HepG2 (cell line): ENCODE measurements around the gene ITGAV. TPM values are rescaled to one million over a fixed set of nuclear protein-coding genes. Genes with fewer than 3 reads are reported as not detected.

Experiments used
- ATAC-seq: fragments of 200-7000 bp; cut with Tn5 transposase; 3 replicates; pipeline ENCODE4 v1.9.1; 2020; ENCODE audit warnings: mild to moderate bottlenecking, moderate library complexity
- BruUV-seq: library from RNA; stranded (reverse); fragments of 400-500 nt; replicated peaks from 2 replicates; lab custom pipeline; 2021; lab: Mats Ljungman, UMichigan
- CTCF ChIA-PET: fragments of 300-600 bp; formaldehyde crosslinking; extraction: SDS; loops from one replicate; lab custom pipeline; 2021; ENCODE audit warnings: low total read pairs, inconsistent platforms, low intra/inter-chr PET ratio; lab: Yijun Ruan, JAX
- POLR2A ChIA-PET: fragments of 350-600 bp; sonication (Branson Sonifier 250); formaldehyde crosslinking; loops from one replicate; lab custom pipeline; 2020; ENCODE audit warnings: antibody characterized with exemption, inconsistent platforms; lab: Yijun Ruan, JAX
- DNase-seq: peaks from one replicate; pipeline ENCODE4 v3.0.0-alpha.2; 2015; ENCODE audit warnings: low spot score
- FAIRE-seq: peaks from 3 replicates; lab custom pipeline; 2011; peaks lifted over from hg19 to GRCh38; lab: Jason Lieb, UNC
- H2AFZ ChIP-seq: one replicate; pipeline ENCODE4 v1.6.1; 2011; ENCODE audit warnings: low read length, inconsistent platforms
- H3K27ac ChIP-seq: fragments of 300-600 bp; 3 replicates; pipeline ENCODE4 v1.8.0; 2011; ENCODE audit warnings: mixed run types, mild to moderate bottlenecking, mixed read lengths, low read length, inconsistent platforms; ENCODE audit not compliant: insufficient read depth; ENCODE audit errors: extremely low read length
- H3K27me3 ChIP-seq, 2 experiments: fragments of 200-600 bp in 1 of 2; 2 replicates in 1 of 2; 3 replicates in 1 of 2; pipeline versions ENCODE4 v1.6.0 to v1.8.0; 2011; ENCODE audit warnings: low read length in 2 of 2, mild to moderate bottlenecking in 2 of 2, moderate library complexity in 2 of 2, inconsistent platforms in 1 of 2; ENCODE audit not compliant: insufficient read depth in 2 of 2, control insufficient read depth in 1 of 2
- H3K36me3 ChIP-seq, 2 experiments: fragments of 200-600 bp in 1 of 2; replicated peaks in 1 of 2; 2 replicates in 1 of 2; 3 replicates in 1 of 2; pipeline versions ENCODE4 v1.5.1 to v1.8.0; 2011; ENCODE audit warnings: low read length in 2 of 2, inconsistent platforms in 1 of 2; ENCODE audit not compliant: insufficient read depth in 2 of 2, control insufficient read depth in 1 of 2
- H3K4me1 ChIP-seq: 2 replicates; pipeline ENCODE4 v1.5.1; 2012; ENCODE audit warnings: low read length, inconsistent platforms; ENCODE audit not compliant: insufficient read depth
- H3K4me2 ChIP-seq: 2 replicates; pipeline ENCODE4 v1.6.0; 2011; ENCODE audit warnings: low read depth, low read length, inconsistent platforms
- H3K4me3 ChIP-seq, 3 experiments: fragments of 200-600 bp in 1 of 3; sonication (generic), shearing (Covaris generic) in 1 of 3; replicated peaks in 1 of 3; 2 replicates each; pipeline ENCODE4 v1.5.1; 2011 to 2016; ENCODE audit warnings: low read length in 3 of 3, inconsistent platforms in 2 of 3, low read depth in 2 of 3, mild to moderate bottlenecking in 2 of 3, control low read depth in 1 of 3, mixed read lengths in 1 of 3; ENCODE audit not compliant: insufficient read depth in 1 of 3
- H3K79me2 ChIP-seq: one replicate; pipeline ENCODE4 v1.6.1; 2011; ENCODE audit warnings: low read length, inconsistent platforms; ENCODE audit not compliant: insufficient read depth
- H3K9ac ChIP-seq: 2 replicates; pipeline ENCODE4 v1.6.0; 2011; ENCODE audit warnings: mild to moderate bottlenecking, low read depth, low read length, inconsistent platforms; ENCODE audit not compliant: insufficient read depth
- H3K9me3 ChIP-seq: 2 replicates; pipeline ENCODE4 v1.5.1; 2012; ENCODE audit warnings: mild to moderate bottlenecking, low read length
- H4K20me1 ChIP-seq: 2 replicates; pipeline ENCODE4 v1.6.0; 2011; ENCODE audit warnings: inconsistent platforms, mild to moderate bottlenecking, low read length, moderate library complexity; ENCODE audit not compliant: insufficient read depth
- JDP2 ChIP-seq: sonication (generic); formaldehyde crosslinking; IDR thresholded peaks from 2 replicates; pipeline ENCODE4 v1.8.1; 2022; ENCODE audit warnings: missing genetic modification reagents, borderline replicate concordance
- JUN ChIP-seq: sonication (generic); formaldehyde crosslinking; IDR thresholded peaks from 2 replicates; pipeline ENCODE4 v1.4.0; 2020; ENCODE audit warnings: mild to moderate bottlenecking, missing genetic modification reagents
- MEF2D ChIP-seq: sonication (generic); formaldehyde crosslinking; IDR thresholded peaks from 2 replicates; pipeline ENCODE4 v1.5.1; 2020; ENCODE audit warnings: mild to moderate bottlenecking, missing genetic modification reagents
- MXD1 ChIP-seq: sonication (generic); formaldehyde crosslinking; IDR thresholded peaks from 2 replicates; pipeline ENCODE4 v1.4.0; 2020; ENCODE audit warnings: mild to moderate bottlenecking, missing genetic modification reagents
- MYNN ChIP-seq: sonication (generic); formaldehyde crosslinking; IDR thresholded peaks from 2 replicates; pipeline ENCODE4 v1.4.0; 2020; ENCODE audit warnings: mild to moderate bottlenecking, low read depth, missing genetic modification reagents
- PCBP1 ChIP-seq: fragments of 200-400 bp; formaldehyde crosslinking; IDR thresholded peaks from 2 replicates; pipeline ENCODE4 v1.6.1; 2017; ENCODE audit warnings: mild to moderate bottlenecking, low read depth, low read length, borderline replicate concordance
- RBM22 ChIP-seq: fragments of 200-400 bp; formaldehyde crosslinking; optimal IDR thresholded peaks from 2 replicates; pipeline ENCODE3; 2017; ENCODE audit warnings: mild to moderate bottlenecking, low read length, moderate library complexity
- SAFB2 ChIP-seq: sonication (generic); formaldehyde crosslinking; IDR thresholded peaks from 2 replicates; pipeline ENCODE4 v1.5.1; 2020; ENCODE audit warnings: missing genetic modification reagents, low read depth, mild to moderate bottlenecking, borderline replicate concordance
- SNAI1 ChIP-seq: sonication (generic); formaldehyde crosslinking; IDR thresholded peaks from 2 replicates; pipeline ENCODE4 v1.5.0; 2020; ENCODE audit warnings: mild to moderate bottlenecking, missing genetic modification reagents, borderline replicate concordance
- TEAD3 ChIP-seq: optimal IDR thresholded peaks from 2 replicates; pipeline ENCODE3; 2016; ENCODE audit warnings: borderline replicate concordance
- YEATS2 ChIP-seq: sonication (generic); formaldehyde crosslinking; IDR thresholded peaks from 2 replicates; pipeline ENCODE4 v1.4.0; 2020; ENCODE audit warnings: missing genetic modification reagents, borderline replicate concordance
- ZFP91 ChIP-seq: sonication (generic); formaldehyde crosslinking; IDR thresholded peaks from 2 replicates; pipeline ENCODE4 v1.9.0; 2022; ENCODE audit warnings: missing genetic modification reagents, mild to moderate bottlenecking, borderline replicate concordance
- ZIK1 ChIP-seq: sonication (generic); formaldehyde crosslinking; IDR thresholded peaks from 2 replicates; pipeline ENCODE4 v1.5.0; 2020; ENCODE audit warnings: mild to moderate bottlenecking, low read depth, missing genetic modification reagents, borderline replicate concordance
- ZNF260 ChIP-seq: sonication (generic); formaldehyde crosslinking; IDR thresholded peaks from 2 replicates; pipeline ENCODE4 v1.4.0; 2020; ENCODE audit warnings: missing genetic modification reagents, low read depth, mild to moderate bottlenecking, borderline replicate concordance
- ZNF317 ChIP-seq: sonication (generic); formaldehyde crosslinking; IDR thresholded peaks from 2 replicates; pipeline ENCODE4 v1.5.0; 2020; ENCODE audit warnings: mild to moderate bottlenecking, missing genetic modification reagents
- ZNF34 ChIP-seq: sonication (generic); formaldehyde crosslinking; IDR thresholded peaks from 2 replicates; pipeline ENCODE4 v1.4.0; 2020; ENCODE audit warnings: mild to moderate bottlenecking, missing genetic modification reagents, borderline replicate concordance
- ZNF510 ChIP-seq: sonication (generic); formaldehyde crosslinking; IDR thresholded peaks from 2 replicates; pipeline ENCODE4 v1.4.0; 2020; ENCODE audit warnings: low read depth, mild to moderate bottlenecking, missing genetic modification reagents
- ZNF552 ChIP-seq: sonication (generic); formaldehyde crosslinking; IDR thresholded peaks from 2 replicates; pipeline ENCODE4 v1.9.0; 2022; ENCODE audit warnings: missing genetic modification reagents, mild to moderate bottlenecking, borderline replicate concordance
- ZNF720 ChIP-seq: sonication (generic); formaldehyde crosslinking; IDR thresholded peaks from 2 replicates; pipeline ENCODE4 v1.4.0; 2020; ENCODE audit warnings: missing genetic modification reagents
- ZNF776 ChIP-seq: sonication (generic); formaldehyde crosslinking; IDR thresholded peaks from 2 replicates; pipeline ENCODE4 v1.4.0; 2020; ENCODE audit warnings: mild to moderate bottlenecking, missing genetic modification reagents
- WGBS: methylation state at CpG from one replicate; pipeline ENCODE4 v1.1.6; 2017; ENCODE audit warnings: low lambda C conversion rate; 5-methylcytosine and 5-hydroxymethylcytosine counted together
- in situ Hi-C: cut with HindIII; loops from 2 replicates; pipeline ENCODE4 v1.10.0; 2017; ENCODE audit warnings: low pct_unique_long_range_greater_than_20kb; ENCODE audit not compliant: extremely low pct_ligation_motif_present
- intact Hi-C: fragments of 100-400 bp; cut with micrococcal nuclease; formaldehyde crosslinking; loops from one replicate; pipeline ENCODE4 v1.10.0; 2022; ENCODE audit not compliant: unreplicated experiment
- polyA plus RNA-seq, 8 experiments: library from polyadenylated mRNA; depleted of rRNA in 3 of 8; stranded (reverse) in 7 of 8; unstranded in 1 of 8; fragments of >200 nt; fragmentation: Illumina TruSeq in 4 of 8; extraction: Trizol in 4 of 8; gene quantifications; 2 replicates each; pipeline versions ENCODE4 v1.2.1 to v1.2.3, GENCODE V29; 2011 to 2016; ENCODE audit warnings: low read depth in 4 of 8, missing spikeins in 1 of 8, mixed read lengths in 1 of 8; ENCODE audit not compliant: insufficient read depth in 1 of 8
- total RNA-seq, 5 experiments: library from RNA; depleted of rRNA; stranded (reverse); fragments of >200 nt; fragmentation: Illumina TruSeq; extraction: Trizol; gene quantifications; 2 replicates each; pipeline ENCODE4 v1.2.3, GENCODE V29; 2016; ENCODE audit warnings: low read depth in 1 of 5
- TF ChIP-seq, protein P1 (sequence below): sonication (generic); formaldehyde crosslinking; IDR thresholded peaks from 2 replicates; pipeline ENCODE4 v1.4.0; 2020; ENCODE audit warnings: missing genetic modification reagents, borderline replicate concordance

ITGAV gene
- total and polyA plus RNA-seq, 2 of the 13 experiments (the other 11 are each of a cell fraction or from before 2014, with no cell fraction given): 59.1 to 60.4 TPM

GRCh38 chr2:186589612-186590349 lies at the start of gene ITGAV (continued):
- TF ChIP-seq RBM22 (peak; percentile 82), ZFP91 (peak; percentile 97), MYNN (CRISPR knock-in tag) (0 out of 2 replicates have a peak, but pooled peaks have one; percentile 19), ZNF260 (CRISPR knock-in tag) (peak; percentile 95; the same call in 1 of the 2 replicates), ZNF34 (CRISPR knock-in tag) (peak; percentile 93; the same call in 1 of the 2 replicates), MXD1 (CRISPR knock-in tag) (peak; percentile 88; the same call in 1 of the 2 replicates), ZNF552 (CRISPR knock-in tag) (peak; percentile 89; the same call in 1 of the 2 replicates), ZIK1 (CRISPR knock-in tag) (peak; percentile 90; the same call in 1 of the 2 replicates), ZNF720 (CRISPR knock-in tag) (no peak)

- Histone ChIP-seq H4K20me1 (no peaks in the 10 kb centered on the region), H3K4me3 (no peak overlapping the region), H3K4me2 (no peak overlapping the region), H3K9me3 (no peaks in the 10 kb centered on the region), H3K27me3 (no peaks in the 10 kb centered on the region), H3K79me2 (no peaks in the 10 kb centered on the region), H3K27ac (no peak overlapping the region), H3K4me1 (peaks cover 53% of the 10 kb centered on the region), H3K9ac (no peak overlapping the region), H3K36me3 (no peaks in the 10 kb centered on the region), H2AFZ (no peak overlapping the region)
- FAIRE-seq (no peak), DNase-seq (no peak), ATAC-seq (no peak)
- in situ Hi-C loops (no loop called here), intact Hi-C loops (no loop called here)
- no TSS peak for BruUV-seq
- CTCF ChIA-PET: no interaction called here
- POLR2A ChIA-PET: interaction anchor here (1.3 kb wide), 1 partner anchor 49 kb away, joined by 5 read pairs; the partner anchor contains the start of gene ITGAV
- WGBS: 91% methylated on average over 4 of the region's 4 CpGs
- TF ChIP-seq MEF2D (CRISPR knock-in tag): no peak
- no peak for TF ChIP-seq ZNF776 (CRISPR knock-in tag)
- TF ChIP-seq SNAI1: no peak
- no peak for TF ChIP-seq ZNF510 (CRISPR knock-in tag)
- TF ChIP-seq TEAD3: no peak
- no peak for TF ChIP-seq PCBP1
- no peak for TF ChIP-seq YEATS2 (CRISPR knock-in tag)
- no peak for TF ChIP-seq ZNF317 (CRISPR knock-in tag)
- no peak for TF ChIP-seq JDP2
- no peak for TF ChIP-seq SAFB2 (CRISPR knock-in tag)
- no peak for TF ChIP-seq JUN
- TF ChIP-seq, protein P1, sequence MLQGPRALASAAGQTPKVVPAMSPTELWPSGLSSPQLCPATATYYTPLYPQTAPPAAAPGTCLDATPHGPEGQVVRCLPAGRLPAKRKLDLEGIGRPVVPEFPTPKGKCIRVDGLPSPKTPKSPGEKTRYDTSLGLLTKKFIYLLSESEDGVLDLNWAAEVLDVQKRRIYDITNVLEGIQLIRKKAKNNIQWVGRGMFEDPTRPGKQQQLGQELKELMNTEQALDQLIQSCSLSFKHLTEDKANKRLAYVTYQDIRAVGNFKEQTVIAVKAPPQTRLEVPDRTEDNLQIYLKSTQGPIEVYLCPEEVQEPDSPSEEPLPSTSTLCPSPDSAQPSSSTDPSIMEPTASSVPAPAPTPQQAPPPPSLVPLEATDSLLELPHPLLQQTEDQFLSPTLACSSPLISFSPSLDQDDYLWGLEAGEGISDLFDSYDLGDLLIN (CRISPR knock-in tag): no peak
Measured at GRCh38 chr2:186540941-186541340, 48.9 kb upstream of the ITGAV start.
